NCI-H2227 (cell line): Measurements from ENCODE around the gene FAM240A.
"Not testable (repeated sequence)": the region's sequence is repeated elsewhere in the genome, so short reads cannot be mapped to it uniquely, and the experiment has no call there.

ENCODE experiments used
- DNase-seq: peaks from one replicate; lab custom pipeline; 2025; ENCODE audit not compliant: unreplicated experiment; lab: John Stamatoyannopoulos, UW

The FAM240A gene

DNA sequence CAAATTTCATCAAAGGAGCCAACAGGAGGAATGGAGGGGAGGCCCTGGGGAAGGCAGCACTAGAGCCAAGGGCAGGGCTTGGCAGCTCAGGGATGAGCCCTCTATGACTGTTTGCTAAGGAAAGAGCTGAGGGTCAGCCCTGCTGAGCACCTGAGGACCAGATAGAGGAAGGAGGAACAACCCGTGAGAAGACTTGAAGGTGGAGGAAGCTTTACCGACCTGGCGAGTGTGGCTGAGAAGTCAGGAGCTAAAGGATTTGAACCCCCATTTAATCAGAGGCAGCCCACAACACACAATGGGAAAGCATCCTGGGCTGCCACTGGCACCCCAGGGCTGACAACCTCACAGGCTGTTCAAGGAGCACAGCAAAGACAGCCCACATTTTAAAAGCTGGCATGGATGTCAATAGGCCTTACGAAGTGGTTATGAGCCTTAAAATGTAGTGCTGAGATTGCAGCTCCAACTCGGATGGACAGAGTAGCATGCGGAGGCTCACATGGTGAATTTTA lies 25.5 kb upstream of the FAM240A start:
- no peak for DNase-seq

DNA sequence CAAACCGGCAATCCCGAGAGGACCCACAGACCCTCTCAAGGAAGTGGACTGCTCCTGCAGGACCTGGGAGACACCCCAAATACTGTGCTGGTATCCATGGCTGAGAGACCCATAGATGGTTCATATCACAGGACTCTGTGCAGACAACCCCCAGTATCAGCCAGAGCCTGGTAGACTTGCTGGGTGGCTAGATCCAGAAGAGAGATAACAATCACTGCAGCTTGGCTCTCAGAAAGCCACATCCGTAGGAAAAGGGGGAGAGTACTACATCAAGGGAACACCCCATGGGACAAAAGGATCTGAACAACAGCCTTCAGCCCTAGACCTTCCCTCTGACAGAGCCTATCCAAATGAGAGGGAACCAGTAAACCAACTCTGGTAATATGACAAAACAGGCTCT lies 25.1 kb upstream of the FAM240A start:
- not testable (repeated sequence) for DNase-seq

GRCh38 chr3:46593274-46593862 lies 19.0 kb upstream of the FAM240A start:
- DNase-seq, result no peak

DNA sequence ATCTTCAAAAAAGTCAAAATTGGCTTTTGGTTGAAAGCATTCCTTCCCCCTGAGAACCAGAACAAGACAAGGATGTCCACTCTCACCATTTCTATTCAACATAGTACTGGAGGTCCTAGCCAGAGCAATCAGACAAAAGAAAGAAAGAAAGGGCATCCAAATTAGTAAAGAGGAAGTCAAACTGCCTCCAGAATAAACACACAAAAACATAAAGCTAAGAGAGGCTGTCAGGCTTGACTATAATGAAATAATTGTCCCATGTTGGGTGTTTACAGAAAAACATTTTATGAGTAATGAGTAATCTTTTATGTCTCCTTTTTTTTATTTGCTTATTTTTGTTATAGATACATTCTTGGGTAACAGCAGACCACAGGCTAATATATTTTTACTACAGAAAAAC lies 18.3 kb upstream of the FAM240A start:
- no peak for DNase-seq

- no peak for DNase-seq
Measured at GRCh38 chr3:46594723-46595122, 17.6 kb upstream of the FAM240A start.

DNA sequence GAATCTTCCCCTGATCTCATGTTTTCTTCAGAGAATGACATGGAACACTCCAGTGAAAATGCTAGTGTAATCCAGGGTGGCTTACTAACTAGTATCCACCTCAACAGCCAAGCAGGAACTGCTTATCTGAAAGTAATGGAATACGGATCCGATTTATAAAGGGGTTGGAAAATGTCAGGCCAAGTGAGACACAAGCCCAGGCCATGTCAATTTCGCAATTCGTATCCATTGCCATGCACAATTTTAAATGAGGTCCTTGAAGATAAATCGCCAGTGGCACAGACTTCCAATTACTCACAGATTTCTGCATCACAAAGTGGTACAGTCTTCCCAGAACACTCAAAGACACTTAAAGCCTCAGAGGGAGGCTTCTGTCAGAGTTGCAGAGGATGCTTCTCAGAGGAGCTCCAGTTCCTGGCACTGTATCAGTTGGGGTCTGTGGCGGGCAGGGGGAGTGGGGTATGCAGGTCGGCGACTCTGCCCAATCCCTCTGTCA lies 16.5 kb upstream of the FAM240A start:
- DNase-seq, result no peak

DNA sequence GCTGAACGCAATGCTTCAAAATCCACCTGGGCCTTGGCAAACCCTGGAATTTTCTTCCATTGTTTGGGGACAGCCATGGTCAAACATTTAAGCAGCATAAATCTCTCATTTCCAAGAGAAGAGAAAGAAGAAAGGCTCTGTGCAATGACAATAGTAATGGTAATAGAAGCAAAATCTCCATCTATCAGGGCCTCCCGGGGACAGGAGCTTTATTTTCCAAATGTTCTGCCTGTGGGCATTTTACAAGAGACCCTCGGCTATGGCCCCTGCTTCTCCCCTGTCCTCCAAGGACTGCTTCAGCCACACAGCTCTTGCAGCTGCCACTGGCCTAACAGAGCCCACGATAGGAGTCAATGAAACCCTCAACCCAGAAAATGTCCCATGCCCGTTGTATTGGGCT lies 12.7 kb upstream of the FAM240A start:
- DNase-seq, result no peak

DNA sequence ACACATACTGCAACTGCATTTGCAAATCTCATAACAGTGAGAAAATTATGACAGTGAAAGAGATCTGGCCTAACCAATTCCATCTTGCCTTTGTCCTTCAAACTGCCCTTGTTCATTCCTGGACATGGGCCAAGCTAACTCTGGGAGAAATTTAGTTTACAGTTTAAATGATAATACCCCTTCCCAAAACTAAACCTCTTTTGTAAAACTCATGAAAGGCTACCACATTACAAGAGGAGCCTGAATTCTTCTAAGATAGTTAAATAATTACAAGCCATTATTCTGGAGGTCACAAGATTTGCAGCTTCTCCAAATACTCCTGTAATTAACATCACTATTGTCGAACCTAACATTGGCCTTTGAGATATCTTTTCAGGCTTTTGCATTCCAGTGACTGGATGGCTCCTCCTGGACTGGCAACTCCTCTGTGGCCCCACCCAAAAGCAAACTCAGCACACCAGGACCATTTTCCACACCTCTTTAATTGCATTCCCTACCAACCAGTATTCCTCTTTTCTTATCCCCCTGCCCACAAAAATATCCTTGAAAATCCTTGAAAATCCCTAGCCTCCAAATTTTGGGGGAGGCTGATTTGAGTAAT lies 8.8 kb upstream of the FAM240A start:
- no peak for DNase-seq

DNA sequence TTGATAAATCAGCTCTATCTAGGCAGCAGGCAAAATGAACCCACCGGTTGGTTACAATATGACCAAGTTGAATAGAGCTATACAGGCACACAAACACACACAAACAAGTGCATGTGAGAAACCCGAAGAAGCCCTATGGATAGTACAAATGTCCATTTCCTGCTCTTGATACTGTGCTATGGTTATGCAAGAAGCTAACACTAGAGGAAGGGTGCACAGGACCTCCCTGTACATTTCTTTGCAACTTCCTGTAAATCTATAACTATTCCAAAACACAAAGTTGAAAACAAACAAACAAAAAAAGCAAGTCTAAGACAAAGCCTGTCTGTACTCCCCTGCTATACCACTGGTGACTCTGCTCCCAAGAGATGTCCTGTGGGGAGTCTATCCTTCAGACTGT lies 8.2 kb upstream of the FAM240A start:
- DNase-seq, result no peak

- no peak for DNase-seq
Measured at GRCh38 chr3:46607603-46608028, 4.7 kb upstream of the FAM240A start.

DNA sequence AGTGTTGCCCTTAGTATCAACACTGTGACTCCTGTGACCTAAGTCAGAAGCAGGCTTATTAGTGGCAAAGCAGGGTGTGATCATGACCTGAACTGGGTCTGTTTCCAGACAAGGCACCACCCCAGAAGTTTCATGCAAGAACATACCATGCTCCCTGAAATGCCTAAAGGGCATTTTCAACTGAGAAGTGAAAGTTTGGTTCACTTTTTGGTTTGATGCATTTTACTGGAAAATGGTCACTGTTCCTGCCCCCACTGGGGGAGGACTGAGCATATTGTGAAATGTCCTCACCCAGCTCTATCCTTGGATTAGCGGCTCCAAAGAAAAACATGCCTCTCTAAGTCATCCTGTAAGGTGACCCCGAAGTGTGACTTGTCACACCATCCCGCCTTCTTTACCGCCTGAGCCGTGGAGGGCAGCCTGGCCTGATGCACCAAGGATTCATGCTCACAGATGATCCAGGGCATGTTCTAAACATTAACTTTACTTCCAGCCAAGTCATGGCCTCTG lies 3.1 kb upstream of the FAM240A start:
- DNase-seq, result no peak

- no peak for DNase-seq
Measured at GRCh38 chr3:46609944-46610722, 2.2 kb upstream of the FAM240A start.

- DNase-seq, result no peak
Measured at GRCh38 chr3:46613313-46614005, 1.1 kb downstream of the FAM240A start.

- no peak for DNase-seq
Measured at GRCh38 chr3:46614431-46614830, 2.1 kb downstream of the FAM240A start.

DNA sequence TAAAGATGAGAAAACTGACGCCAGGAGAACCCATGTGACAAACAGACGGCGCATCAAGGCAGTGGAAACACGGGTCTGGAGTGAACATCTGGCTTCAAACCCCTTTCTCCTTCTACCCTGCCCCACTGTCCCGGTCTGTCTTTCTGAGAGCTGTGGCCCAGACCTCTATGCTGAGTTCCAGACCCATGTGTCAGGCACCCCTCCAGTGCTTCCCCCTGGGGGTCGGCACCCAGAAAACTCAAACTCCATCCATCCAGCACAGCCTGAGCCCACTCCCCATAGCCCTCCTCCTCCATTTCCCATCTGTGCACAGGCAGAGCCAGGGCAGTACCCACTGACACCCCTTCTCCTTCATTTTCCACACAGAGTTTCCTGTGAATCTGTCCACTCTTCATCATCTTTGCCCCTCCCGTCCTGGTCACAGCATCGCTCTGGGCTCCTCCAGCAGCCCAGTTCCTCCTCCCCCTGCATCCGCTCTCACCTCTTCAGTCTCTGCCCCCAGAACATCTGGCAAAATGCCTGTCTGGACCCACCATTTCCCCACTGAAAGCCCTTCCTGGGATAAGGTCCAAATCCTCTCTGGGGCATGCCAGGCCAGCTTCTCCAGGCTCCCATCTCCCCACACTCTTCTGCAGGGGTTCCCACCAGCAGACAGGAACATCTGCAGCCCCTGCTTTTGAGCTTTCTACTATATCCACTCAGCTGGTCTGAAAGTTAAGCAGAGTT lies 2.9 kb downstream of the FAM240A start:
- DNase-seq, result no peak

DNA sequence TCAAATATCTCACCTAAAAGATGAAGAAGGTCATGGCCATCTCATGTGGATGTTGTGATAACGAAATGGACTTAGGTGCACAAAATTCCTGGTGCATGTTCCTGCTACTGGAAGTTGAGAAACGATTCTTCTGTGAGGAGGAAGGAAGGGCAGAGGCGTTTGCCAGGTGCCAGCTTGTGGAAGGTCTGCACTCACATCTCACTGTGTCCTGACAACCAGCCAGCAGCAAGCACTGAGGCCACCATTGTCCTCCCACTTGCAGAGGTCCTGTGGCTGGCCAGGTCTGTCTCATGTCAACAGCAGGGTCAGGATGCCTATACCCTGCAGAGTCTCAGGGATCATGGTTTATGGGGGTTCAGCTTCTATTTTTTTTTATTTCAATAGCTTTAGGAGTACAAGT lies 3.7 kb downstream of the FAM240A start:
- no peak for DNase-seq

- no peak for DNase-seq
Measured at GRCh38 chr3:46617941-46618340, 5.6 kb downstream of the FAM240A start.

- peak; percentile 9 for DNase-seq
Measured at GRCh38 chr3:46619845-46620778, 7.8 kb downstream of the FAM240A start.

- DNase-seq, result no peak
Measured at GRCh38 chr3:46624533-46624932, 12.2 kb downstream of the FAM240A start.
